ENCODE data around the gene MIX23.

The MIX23 gene

DNA sequence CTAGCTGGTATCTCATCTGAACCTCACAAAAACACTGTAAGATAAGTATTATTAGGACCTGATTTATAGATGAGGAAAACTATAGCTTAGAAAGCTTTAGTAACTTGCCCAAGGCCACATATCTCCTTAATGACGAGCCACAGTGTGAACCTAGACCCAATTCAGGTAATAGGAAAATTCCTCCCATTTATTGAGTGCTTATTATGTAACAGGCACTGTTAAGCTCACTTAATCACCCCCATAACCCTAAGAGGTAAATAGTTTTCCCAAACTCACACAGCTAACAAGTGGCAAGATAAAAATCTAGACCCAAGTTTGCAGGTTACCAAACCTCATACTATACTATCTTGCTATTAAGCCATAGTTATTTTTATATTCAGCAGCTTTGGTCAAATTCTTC is 24.9 kb upstream of the MIX23 start:
- ChIA-PET POLR2A (interaction anchor here (0.6 to 1.3 kb wide), 3 partner anchors 24 to 321 kb away, joined by 3 read pairs; partner anchors contain the start of genes FAM162A and MIX23), CTCF (interaction anchor here (0.9 to 10.0 kb wide), 3 partner anchors 10 to 24 kb away, joined by 3 to 82 read pairs (median 25); partner anchors contain the start of gene FAM162A)
- DNase-seq (ENCODE audit: extremely low spot score) = no peak
- TF ChIP-seq, protein P1, sequence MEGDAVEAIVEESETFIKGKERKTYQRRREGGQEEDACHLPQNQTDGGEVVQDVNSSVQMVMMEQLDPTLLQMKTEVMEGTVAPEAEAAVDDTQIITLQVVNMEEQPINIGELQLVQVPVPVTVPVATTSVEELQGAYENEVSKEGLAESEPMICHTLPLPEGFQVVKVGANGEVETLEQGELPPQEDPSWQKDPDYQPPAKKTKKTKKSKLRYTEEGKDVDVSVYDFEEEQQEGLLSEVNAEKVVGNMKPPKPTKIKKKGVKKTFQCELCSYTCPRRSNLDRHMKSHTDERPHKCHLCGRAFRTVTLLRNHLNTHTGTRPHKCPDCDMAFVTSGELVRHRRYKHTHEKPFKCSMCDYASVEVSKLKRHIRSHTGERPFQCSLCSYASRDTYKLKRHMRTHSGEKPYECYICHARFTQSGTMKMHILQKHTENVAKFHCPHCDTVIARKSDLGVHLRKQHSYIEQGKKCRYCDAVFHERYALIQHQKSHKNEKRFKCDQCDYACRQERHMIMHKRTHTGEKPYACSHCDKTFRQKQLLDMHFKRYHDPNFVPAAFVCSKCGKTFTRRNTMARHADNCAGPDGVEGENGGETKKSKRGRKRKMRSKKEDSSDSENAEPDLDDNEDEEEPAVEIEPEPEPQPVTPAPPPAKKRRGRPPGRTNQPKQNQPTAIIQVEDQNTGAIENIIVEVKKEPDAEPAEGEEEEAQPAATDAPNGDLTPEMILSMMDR (IDR thresholded peaks at IDR 0.05; ENCODE audit: control extremely low read depth, extremely low read depth, low read depth, missing control alignments) = no peak

DNA sequence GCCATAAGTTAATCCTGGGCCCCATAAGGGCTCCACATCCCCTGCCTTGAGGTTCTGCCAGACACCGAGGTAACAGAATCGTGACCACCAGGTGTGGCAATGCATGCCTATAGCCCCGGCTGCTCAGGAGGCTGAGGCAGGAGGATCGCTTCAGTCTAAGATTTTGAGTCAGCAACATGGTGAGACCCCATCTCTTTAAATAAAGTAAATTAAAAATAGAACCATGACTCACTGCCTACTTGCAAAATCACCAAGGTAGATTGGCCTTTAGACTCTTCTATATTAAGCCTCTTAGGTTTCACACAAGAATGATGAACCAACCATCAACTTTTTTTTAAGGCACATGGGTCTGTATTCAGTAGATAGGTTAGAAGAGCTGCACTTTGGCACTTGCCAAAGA is 23.2 kb upstream of the MIX23 start:
- POLR2A ChIA-PET = interaction anchor here (0.6 kb wide), 1 partner anchor 274 kb away, joined by 3 read pairs; no protein-coding TSS in a partner anchor
- TF ChIP-seq, protein P1 (IDR thresholded peaks at IDR 0.05; ENCODE audit: control extremely low read depth, extremely low read depth, low read depth, missing control alignments) = no peak

DNA sequence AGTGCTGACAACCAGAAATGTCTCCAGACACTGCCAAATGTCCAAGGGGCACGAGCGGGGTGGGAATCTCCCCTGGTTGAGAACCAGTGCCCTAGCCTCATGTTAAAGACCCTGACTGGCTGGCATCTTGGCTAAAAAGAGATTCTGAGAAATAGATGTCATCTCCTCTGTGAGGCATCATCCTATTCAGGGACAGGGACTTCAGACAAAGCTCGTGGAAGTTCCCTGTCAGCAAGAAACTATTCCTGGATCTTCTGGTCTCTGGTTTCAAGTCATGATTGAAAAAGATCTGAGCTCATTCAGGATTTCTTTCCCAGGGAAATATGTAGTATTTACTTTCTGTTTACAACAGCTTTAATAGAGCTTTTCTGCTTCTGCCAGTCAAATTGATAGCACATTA is 22.0 kb upstream of the MIX23 start:
- no peak for DNase-seq (ENCODE audit: extremely low spot score)
- CTCF ChIA-PET = interaction anchor here (10.0 kb wide), 1 partner anchor 13 kb away, joined by 82 read pairs; no protein-coding TSS in a partner anchor
- TF ChIP-seq, protein P1 (IDR thresholded peaks at IDR 0.05; ENCODE audit: control extremely low read depth, extremely low read depth, low read depth, missing control alignments) = no peak
- POLR2A ChIA-PET = no interaction called here

More for the DNA sequence above, 23.2 kb upstream of the MIX23 start:
- DNase-seq (ENCODE audit: extremely low spot score) = no peak
- CTCF ChIA-PET = interaction anchor here (6.6 to 10.0 kb wide), 2 partner anchors 15 to 22 kb away, joined by 25 to 82 read pairs; partner anchors contain the start of gene FAM162A

DNA sequence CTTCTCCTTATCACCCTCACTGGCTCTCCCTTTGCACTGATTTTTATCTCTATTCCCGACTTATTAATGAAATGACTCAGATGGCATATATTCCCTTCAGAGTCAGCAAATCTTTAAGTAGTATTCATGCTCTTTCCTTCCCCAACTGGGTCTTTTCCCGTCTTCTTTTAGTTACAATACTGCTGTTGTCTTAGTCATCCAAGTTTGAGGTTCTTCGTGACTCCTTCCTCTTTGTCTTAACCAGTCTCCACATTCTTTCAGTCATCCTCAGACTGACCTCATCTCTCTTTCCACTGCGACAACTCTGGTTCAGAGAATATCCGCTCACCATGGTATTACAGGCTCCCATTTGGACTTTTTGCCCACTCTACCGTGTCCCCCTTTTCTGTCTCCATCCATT is 20.5 kb upstream of the MIX23 start:
- no peak for DNase-seq (ENCODE audit: extremely low spot score)
- TF ChIP-seq, protein P1 (IDR thresholded peaks at IDR 0.05; ENCODE audit: control extremely low read depth, extremely low read depth, low read depth, missing control alignments) = no peak
- ChIA-PET CTCF (interaction anchor here (10.0 kb wide), 1 partner anchor 12 kb away, joined by 82 read pairs; no protein-coding TSS in a partner anchor), POLR2A (no interaction called here)

DNA sequence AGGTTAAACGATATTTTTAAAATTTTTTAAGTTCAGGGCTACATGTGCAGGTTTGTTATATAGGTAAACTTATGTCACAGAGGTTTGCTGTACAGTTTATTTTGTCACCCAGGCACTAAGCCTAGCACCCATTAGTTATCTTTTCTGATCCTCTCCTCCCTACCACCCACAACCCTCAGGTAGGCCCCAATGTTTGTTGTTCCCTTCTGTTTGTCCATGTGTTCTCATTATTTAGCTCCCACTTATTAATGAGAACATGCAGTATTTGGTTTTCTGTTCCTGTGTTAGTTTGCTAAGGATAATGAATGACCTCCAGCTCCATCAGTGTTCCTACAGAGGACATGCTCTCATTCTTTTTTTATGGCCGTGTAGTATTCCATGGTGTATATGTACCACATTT is 15.9 kb upstream of the MIX23 start:
- CTCF ChIA-PET = no interaction called here
- POLR2A ChIA-PET = no interaction called here
- no peak for DNase-seq (ENCODE audit: extremely low spot score)
- TF ChIP-seq, protein P1 (IDR thresholded peaks at IDR 0.05; ENCODE audit: control extremely low read depth, extremely low read depth, low read depth, missing control alignments) = no peak

DNA sequence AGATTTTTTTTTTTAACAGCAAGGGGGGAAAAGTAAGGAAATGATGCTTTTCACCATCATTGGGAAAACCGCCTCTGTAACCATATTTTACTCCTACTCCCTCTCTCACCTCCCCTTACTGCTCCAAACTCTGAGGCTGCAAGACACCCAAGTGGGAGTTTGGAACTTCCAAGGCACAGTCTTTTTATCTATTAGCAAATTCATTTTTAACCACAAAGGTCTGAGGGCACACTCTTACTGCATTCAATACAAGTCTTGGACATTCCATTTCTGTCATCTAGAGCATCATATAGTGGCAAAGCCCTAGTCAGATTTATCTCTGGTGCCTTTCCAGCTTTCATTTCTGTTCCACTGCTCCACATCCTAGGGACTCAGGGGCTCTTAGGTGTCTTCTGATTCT is 14.2 kb upstream of the MIX23 start:
- TF ChIP-seq, protein P1 (IDR thresholded peaks at IDR 0.05; ENCODE audit: control extremely low read depth, extremely low read depth, low read depth, missing control alignments) = no peak
- ChIA-PET CTCF (interaction anchor here (1.2 kb wide), 2 partner anchors 11 to 13 kb away, joined by 3 to 5 read pairs; partner anchors contain the start of gene FAM162A), POLR2A (no interaction called here)
- DNase-seq (ENCODE audit: extremely low spot score) = no peak
